Measurements from ENCODE around the gene SLC38A3.

The SLC38A3 gene

DNA sequence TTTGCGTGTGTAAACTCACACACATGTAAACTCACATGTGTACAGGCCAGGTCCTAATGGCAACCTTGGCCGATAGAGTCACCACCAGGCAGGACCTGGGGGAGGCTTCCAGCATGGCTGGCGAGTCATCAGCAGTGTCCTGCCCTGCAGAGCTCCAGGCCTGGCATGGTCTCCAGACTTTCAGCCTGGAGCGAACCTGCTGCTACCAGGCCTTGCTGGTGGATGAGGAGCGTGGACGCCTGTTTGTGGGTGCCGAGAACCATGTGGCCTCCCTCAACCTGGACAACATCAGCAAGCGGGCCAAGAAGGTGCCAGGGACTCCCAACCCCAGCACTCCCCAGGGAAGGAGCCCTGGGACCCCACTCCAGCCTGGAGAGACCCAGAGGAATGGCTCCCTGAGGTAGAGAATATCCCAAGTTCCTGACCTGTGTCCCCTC, 64.9 kb downstream of the SLC38A3 start:
- no peak for DNase-seq

DNA sequence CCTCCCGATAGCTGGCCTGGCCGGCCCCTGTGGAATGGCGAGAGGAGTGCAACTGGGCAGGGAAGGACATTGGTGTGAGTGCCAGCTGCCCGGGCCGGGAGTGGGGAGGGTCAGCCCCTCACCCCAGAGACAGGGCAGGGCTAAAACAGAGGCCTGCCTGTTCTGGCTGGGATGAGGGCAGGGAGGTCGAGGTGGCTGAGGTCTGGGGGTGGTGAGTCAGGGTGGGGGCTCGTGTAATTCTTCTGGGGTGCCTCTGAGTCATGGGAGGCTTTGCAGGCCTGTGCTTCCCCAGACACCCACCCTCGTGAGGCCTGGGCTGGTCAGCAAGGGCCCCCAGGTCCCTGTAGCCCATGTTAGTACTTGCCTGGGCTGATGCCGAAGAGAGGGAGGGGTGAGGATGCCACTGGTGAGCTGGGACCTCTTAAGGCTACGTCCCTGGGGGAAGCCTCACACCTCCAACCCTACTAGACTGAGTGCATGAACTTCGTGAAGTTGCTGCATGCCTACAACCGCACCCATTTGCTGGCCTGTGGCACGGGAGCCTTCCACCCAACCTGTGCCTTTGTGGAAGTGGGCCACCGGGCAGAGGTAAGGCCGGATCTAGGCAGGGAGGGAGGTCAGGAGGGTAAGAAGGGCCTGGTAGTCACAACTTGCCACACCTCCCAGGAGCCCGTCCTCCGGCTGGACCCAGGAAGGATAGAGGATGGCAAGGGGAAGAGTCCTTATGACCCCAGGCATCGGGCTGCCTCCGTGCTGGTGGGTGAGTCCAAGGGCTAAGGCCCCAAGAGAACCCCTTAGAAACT, 65.6 kb downstream of the SLC38A3 start:
- DNase-seq, result no peak

Data from KG1 (cell line).